ENCODE measurements around the gene CFAP46.
"Not testable (repeated sequence)": the region's sequence is repeated elsewhere in the genome, so short reads cannot be mapped to it uniquely, and the experiment has no call there.

Gene CFAP46

DNA sequence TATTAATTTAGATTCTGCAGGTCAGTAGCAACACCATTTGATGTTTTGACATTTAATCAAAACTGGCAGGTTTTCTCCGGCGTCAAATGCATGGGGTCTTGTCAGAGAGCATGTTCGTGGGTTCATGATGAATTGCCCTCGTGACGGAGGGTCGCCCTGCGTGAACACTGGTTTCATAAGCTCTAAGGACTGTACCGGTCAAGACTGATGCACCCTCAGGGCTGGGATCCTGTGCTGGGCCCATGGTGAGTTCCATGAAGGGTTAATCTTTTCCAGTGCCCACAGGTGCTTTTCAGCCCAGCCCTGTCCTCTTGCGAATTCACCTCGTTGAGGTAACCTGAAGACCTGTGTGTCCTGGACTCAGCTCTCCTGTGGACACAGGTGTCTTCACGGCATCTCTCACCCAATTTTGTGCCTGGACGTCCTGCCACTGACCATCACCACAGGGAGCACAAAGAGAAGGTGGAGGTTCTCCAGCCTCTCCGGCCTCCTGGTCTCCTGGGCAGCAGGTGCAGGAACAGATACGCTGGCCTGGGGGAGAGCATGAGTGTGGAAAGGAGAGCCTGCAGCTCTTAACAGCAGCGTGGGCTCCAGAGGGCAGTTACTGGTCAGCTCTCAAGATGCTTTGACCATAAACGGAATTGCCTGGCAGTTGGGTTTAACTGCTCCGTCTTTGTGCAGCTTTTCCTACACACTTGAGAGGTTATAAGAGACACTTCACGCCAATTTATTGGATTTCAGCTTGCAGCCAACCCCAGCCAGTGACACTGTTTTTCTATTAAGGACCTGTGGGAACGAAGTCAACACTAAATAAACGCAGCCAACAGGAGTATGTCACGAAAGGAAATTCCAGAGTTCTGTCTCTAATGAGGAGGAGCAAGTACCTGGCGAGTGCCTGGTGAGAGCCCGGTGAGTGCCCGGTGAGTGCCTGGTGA lies 37.4 kb upstream of the CFAP46 start:
- no peak for DNase-seq (ENCODE audit: low read depth, low spot score)

- DNase-seq (ENCODE audit: low read depth, low spot score), result no peak
Observed at GRCh38 chr10:132978542-132978941, 36.2 kb upstream of the CFAP46 start.

GRCh38 chr10:132977807-132978206 lies 35.4 kb upstream of the CFAP46 start:
- DNase-seq (ENCODE audit: low read depth, low spot score), result no peak

GRCh38 chr10:132977076-132977475 lies 34.7 kb upstream of the CFAP46 start:
- DNase-seq (ENCODE audit: low read depth, low spot score), result no peak

- no peak for DNase-seq (ENCODE audit: low read depth, low spot score)
Observed at GRCh38 chr10:132975831-132976682, 33.7 kb upstream of the CFAP46 start.

DNA sequence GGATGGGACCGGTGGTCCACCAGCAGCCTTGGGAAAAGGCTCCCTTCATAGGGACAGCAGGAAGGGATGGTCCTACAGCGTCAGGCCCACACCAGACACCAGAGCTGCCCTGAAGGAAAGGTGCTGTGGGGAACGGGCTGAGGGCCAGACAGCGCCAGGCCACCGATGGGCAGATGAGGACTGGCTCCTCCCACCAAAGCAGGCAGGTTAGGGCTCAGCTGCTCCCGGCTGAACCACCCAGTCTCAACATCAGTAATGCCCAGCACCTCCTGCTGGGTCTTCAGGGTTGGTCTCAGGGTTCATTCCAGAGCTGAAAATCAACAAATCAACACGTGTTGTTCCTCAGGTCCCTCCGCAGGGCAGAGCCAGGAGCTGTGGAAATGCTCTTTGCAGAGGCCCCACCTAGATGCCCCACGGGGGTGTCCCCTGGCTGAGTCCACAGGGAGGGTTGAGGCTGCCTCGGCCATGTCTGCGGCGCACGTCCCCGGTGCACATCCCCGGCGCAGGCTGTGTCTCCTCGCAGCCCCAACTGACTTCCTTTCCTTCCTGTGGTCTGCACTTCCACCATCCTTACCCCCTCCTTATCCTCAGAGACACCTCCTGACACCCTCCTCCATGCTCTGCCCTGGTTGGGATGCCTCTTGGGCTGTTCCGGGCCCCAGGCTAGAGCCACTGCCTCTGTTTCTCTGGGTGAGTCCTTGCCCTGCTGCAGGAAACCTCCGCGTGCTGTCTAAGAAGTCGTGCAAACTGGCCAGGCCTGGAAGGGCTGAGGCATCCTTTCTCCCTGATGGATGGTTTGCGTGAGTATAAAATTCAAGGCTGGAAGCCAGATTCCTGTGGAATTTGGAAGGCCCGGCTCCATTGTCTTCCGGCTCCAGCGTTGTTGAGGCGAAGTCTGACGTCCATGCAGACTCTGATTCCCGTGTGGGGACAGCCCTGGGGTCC lies 32.8 kb upstream of the CFAP46 start:
- peak; percentile 53 for DNase-seq (ENCODE audit: low read depth, low spot score)

- no peak for DNase-seq (ENCODE audit: low read depth, low spot score)
Observed at GRCh38 chr10:132974249-132974796, 32.0 kb upstream of the CFAP46 start.

DNA sequence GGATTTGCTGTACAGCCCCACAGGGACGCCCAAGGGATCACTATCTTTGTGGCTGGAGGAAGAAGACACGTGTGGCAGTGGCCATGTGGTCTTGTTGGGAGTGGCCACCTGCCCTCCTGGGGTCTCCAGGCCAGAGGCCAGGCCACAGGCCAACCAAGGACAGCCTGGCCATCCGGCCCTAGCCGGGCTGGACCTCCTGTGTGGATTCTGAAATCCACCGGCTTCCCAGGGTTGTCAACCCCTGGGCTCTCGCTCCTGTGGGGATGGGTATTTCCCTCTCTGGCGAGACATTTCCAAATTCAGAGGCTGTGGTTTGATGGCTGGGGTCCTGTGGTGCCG lies 31.5 kb upstream of the CFAP46 start:
- no peak for DNase-seq (ENCODE audit: low read depth, low spot score)

DNA sequence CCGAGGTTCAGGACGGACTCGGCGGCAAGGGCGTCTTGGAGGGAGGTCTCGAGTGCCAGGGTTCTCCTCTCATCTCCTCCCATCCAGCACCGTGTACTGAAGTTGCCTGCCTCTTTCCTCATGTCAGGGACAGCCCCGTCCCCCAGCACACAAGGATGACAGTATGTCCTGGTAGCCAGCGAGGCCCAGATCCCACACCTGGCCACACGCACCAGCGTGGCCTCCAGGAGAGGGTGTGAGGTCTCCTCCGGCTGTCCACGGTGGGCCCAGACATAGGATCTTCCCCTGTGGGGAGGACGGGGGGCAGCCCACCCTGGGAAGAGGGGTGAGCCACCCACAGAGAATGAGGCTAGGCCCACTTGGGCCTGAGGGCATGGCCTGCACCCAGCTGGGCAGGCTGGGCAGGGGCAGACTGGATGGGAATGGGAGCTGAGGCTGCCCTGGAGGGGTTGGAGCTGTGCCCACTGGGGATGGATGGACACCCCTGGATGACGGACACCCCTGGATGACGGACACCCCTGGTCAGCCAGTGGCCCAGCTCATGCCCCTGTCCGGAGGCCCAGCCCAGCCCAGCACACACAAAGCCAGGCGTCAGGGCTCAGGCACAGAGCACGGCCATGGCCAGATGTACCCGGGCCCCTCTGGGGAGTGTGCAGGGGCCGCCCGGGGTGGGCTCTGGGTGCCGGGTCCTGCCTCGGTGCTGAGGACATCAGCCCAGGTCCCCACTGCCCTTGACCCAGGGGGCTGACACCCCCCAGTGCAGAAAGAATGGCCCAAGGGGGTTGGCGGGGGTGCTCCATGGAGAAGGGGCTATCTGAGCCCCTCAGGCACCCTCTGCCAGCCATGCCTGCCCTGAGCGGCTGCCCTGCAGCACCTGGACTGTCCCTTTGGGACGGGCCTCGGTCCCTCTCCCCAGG lies 30.9 kb upstream of the CFAP46 start:
- DNase-seq (ENCODE audit: low read depth, low spot score), result no peak

GRCh38 chr10:132972149-132972985 lies 30.0 kb upstream of the CFAP46 start:
- DNase-seq (ENCODE audit: low read depth, low spot score), result no peak

DNA sequence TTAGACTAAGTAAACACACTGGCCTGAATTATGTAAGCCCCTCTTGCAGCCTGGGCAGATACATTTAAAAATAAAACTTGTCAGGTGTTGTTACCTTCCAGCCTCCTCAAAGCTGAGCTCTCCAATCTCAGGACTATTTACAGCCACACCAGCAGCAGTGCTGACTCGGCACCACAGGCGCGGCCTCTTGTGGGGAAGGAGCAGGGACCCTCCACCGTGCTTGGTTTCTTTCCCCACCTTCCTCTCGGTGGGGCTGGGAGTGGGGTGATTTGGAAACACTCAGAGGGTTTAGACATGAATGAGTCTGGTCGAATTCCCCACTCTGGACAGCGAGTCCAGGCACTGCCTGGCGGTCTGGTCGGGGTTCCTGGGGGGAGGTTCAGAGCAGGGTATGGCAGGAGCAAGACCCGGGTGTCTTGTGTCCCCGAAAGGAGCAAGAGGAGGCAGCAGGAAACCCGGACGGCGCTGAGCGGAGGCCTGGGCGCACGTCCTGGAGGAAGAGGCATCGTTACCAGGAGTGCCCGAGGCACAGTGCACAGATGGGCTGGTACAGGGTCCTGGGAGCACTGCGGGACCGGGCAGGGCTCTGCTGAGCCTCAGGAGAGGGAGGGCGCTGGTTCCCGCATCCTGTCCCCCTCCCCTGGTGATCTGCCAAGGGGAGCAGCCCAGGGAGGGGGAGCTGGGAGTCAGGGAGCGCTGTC lies 29.2 kb upstream of the CFAP46 start:
- no peak for DNase-seq (ENCODE audit: low read depth, low spot score)

GRCh38 chr10:132970641-132971438 lies 28.5 kb upstream of the CFAP46 start:
- no peak for DNase-seq (ENCODE audit: low read depth, low spot score)

- DNase-seq (ENCODE audit: low read depth, low spot score), result no peak
Observed at GRCh38 chr10:132967540-132967939, 25.2 kb upstream of the CFAP46 start.

DNA sequence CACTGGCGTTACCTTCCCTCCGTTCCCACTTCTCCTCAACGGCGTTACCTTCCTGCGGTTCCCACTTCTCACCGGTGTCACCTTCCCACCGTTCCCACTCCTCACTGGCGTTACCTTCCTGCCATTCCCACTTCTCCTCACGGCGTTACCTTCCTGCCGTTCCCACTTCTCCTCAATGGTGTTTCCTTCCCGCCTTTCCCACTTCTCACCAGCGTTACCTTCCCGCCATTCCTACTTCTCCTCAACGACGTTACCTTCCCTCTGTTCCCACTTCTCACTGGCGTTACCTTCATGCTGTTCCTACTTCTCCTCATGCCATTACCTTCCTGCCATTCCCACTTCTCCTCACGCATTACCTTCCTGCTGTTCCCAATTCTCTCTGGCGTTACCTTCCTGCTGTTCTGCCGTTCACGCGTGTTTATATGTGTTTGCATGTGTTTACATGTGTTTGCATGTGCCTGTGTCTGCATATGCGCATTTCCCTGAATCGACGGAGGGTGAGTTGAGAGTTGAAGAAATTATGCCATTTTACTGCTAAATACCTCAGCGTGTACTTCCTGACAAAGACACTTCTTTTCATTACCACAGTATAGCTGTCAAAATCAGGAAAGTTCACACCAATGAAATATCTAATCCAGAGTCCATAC lies 23.2 kb upstream of the CFAP46 start:
- no peak for DNase-seq (ENCODE audit: low read depth, low spot score)

DNA sequence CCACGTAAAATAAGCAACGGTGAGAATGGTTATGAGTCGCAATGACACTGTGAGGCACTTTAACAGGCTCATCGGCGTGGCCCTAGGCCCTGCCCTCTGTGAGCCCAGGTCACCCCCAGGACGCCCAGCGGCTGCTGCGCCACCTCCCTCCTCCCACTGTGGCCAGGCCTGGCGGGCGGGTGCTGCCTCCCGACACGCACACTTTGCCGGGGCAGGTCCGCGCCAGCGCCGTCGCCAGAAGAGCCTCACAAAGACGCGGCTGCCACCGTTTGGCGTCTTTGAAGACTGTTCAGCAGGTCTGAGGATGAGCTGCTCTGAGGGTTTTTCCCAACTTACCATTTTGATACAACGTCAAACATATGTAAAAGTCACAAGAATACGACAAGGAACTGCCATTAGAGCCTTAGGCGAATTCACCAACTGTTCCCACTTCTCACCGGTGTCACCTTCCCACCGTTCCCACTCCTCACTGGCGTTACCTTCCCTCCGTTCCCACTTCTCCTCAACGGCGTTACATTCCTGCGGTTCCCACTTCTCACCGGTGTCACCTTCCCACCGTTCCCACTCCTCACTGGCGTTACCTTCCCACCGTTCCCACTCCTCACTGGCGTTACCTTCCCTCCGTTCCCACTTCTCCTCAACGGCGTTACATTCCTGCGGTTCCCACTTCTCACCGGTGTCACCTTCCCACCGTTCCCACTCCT lies 22.5 kb upstream of the CFAP46 start:
- DNase-seq (ENCODE audit: low read depth, low spot score), result not testable (repeated sequence)

DNA sequence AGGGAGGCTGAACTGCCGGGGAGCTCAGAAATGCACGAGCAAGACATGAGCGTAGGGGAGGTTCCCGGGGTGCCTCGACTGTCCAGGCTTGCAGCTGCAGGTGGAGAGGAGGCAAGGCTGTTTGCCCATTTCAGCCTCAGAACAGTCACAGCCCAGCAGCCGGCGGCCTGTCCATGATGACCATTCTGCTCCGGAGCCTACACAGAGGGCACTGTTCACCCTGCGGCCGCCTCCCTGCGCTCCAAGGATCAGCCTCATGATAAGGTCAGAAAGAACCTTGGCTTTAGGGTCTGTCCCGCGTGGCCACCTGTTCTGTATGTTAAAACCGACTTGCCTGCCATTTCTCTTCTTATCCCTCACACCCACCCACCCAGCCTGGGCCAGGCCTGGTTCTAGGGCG lies 21.9 kb upstream of the CFAP46 start:
- no peak for DNase-seq (ENCODE audit: low read depth, low spot score)
